Stimulated activated naive CD8-positive, alpha-beta T cell treated with anti-CD3 and anti-CD28 coated beads, Interleukin-15, Interleukin-2, amounts not matched to agents 100 ng/mL and 50 ng/mL, for 24 hours (primary cell): ENCODE results near the gene SLTM.

Experiments used
- H3K27ac Mint-ChIP-seq: one replicate; pipeline ENCODE4 v1.8.0; 2021; ENCODE audit warnings: mild to moderate bottlenecking, mixed read lengths
- H3K27me3 Mint-ChIP-seq: one replicate; pipeline ENCODE4 v1.8.0; 2021; ENCODE audit warnings: mixed read lengths
- H3K36me3 Mint-ChIP-seq: one replicate; pipeline ENCODE4 v1.8.0; 2021; ENCODE audit warnings: low read depth, mixed read lengths
- H3K4me1 Mint-ChIP-seq: one replicate; pipeline ENCODE4 v1.8.0; 2021; ENCODE audit warnings: low read depth, mixed read lengths
- H3K4me3 Mint-ChIP-seq: one replicate; pipeline ENCODE4 v1.8.0; 2021; ENCODE audit warnings: mild to moderate bottlenecking, mixed read lengths
- H3K9me3 Mint-ChIP-seq: one replicate; pipeline ENCODE4 v1.8.0; 2021; ENCODE audit warnings: mixed read lengths

Gene SLTM

GRCh38 chr15:58933281-58934113 lies at the start of gene SLTM:
Gene SLTM (minus strand): TSS chr15:58933679. CDS start chr15:58933565, 114 bp downstream.
- H3K9me3 Mint-ChIP-seq, result no peaks in the 10 kb centered on the region
- peak within 1 kb of the TSS; percentile 100 for H3K27ac Mint-ChIP-seq
- H3K4me3 Mint-ChIP-seq, result peak within 1 kb of the TSS; percentile 97
- peaks cover 13% of the 10 kb centered on the region for H3K36me3 Mint-ChIP-seq
- H3K4me1 Mint-ChIP-seq, result peaks cover 30% of the 10 kb centered on the region
- H3K27me3 Mint-ChIP-seq, result no peaks in the 10 kb centered on the region

- H3K27me3 Mint-ChIP-seq, result no peaks in the 10 kb centered on the region
- H3K4me1 Mint-ChIP-seq, result peaks cover 55% of the 10 kb centered on the region
- H3K9me3 Mint-ChIP-seq, result no peaks in the 10 kb centered on the region
- no peak overlapping the region for H3K4me3 Mint-ChIP-seq
- H3K36me3 Mint-ChIP-seq, result peaks cover 4% of the 10 kb centered on the region
- H3K27ac Mint-ChIP-seq, result no peak overlapping the region
These were observed 49.8 kb upstream of the SLTM start for GRCh38 chr15:58983261-58983660.

- Mint-ChIP-seq H3K27me3 (no peaks in the 10 kb centered on the region), H3K4me3 (peak overlapping the region; percentile 70), H3K36me3 (no peaks in the 10 kb centered on the region), H3K27ac (peak overlapping the region; percentile 88), H3K4me1 (peaks cover 47% of the 10 kb centered on the region), H3K9me3 (no peaks in the 10 kb centered on the region)
These were observed 48.5 kb upstream of the SLTM start for GRCh38 chr15:58981808-58982475.

- Mint-ChIP-seq H3K27me3 (no peaks in the 10 kb centered on the region), H3K27ac (peak overlapping the region; percentile 49), H3K36me3 (no peaks in the 10 kb centered on the region), H3K4me1 (peaks cover 49% of the 10 kb centered on the region), H3K4me3 (no peak overlapping the region), H3K9me3 (no peaks in the 10 kb centered on the region)
These were observed 47.0 kb upstream of the SLTM start for GRCh38 chr15:58980351-58980939.

- Mint-ChIP-seq H3K27ac (no peak overlapping the region), H3K4me1 (peaks cover 58% of the 10 kb centered on the region), H3K36me3 (no peaks in the 10 kb centered on the region), H3K4me3 (no peak overlapping the region), H3K27me3 (no peaks in the 10 kb centered on the region), H3K9me3 (no peaks in the 10 kb centered on the region)
These were observed 44.4 kb upstream of the SLTM start for GRCh38 chr15:58977887-58978286.

GRCh38 chr15:58967479-58967878 lies 34.0 kb upstream of the SLTM start:
- Mint-ChIP-seq H3K27me3 (no peaks in the 10 kb centered on the region), H3K9me3 (no peaks in the 10 kb centered on the region), H3K36me3 (no peaks in the 10 kb centered on the region), H3K27ac (no peak overlapping the region), H3K4me3 (no peak overlapping the region), H3K4me1 (no peaks in the 10 kb centered on the region)

GRCh38 chr15:58966698-58967097 lies 33.2 kb upstream of the SLTM start:
- H3K27me3 Mint-ChIP-seq, result no peaks in the 10 kb centered on the region
- H3K27ac Mint-ChIP-seq, result no peak overlapping the region
- H3K9me3 Mint-ChIP-seq, result no peaks in the 10 kb centered on the region
- no peak overlapping the region for H3K4me3 Mint-ChIP-seq
- no peaks in the 10 kb centered on the region for H3K36me3 Mint-ChIP-seq
- no peaks in the 10 kb centered on the region for H3K4me1 Mint-ChIP-seq

GRCh38 chr15:58962662-58963565 lies 29.4 kb upstream of the SLTM start:
- no peak overlapping the region for H3K4me3 Mint-ChIP-seq
- H3K9me3 Mint-ChIP-seq, result no peaks in the 10 kb centered on the region
- no peaks in the 10 kb centered on the region for H3K36me3 Mint-ChIP-seq
- no peak overlapping the region for H3K27ac Mint-ChIP-seq
- H3K27me3 Mint-ChIP-seq, result no peaks in the 10 kb centered on the region
- no peaks in the 10 kb centered on the region for H3K4me1 Mint-ChIP-seq

- Mint-ChIP-seq H3K9me3 (no peaks in the 10 kb centered on the region), H3K4me1 (peaks cover 5% of the 10 kb centered on the region), H3K4me3 (no peak overlapping the region), H3K27me3 (no peaks in the 10 kb centered on the region), H3K27ac (no peak overlapping the region), H3K36me3 (no peaks in the 10 kb centered on the region)
These were observed 28.7 kb upstream of the SLTM start for GRCh38 chr15:58962136-58962535.

GRCh38 chr15:58958811-58959210 lies 25.3 kb upstream of the SLTM start:
- Mint-ChIP-seq H3K4me1 (peaks cover 5% of the 10 kb centered on the region), H3K27ac (no peak overlapping the region), H3K4me3 (no peak overlapping the region), H3K36me3 (no peaks in the 10 kb centered on the region), H3K27me3 (no peaks in the 10 kb centered on the region), H3K9me3 (no peaks in the 10 kb centered on the region)

- H3K36me3 Mint-ChIP-seq, result no peaks in the 10 kb centered on the region
- peaks cover 13% of the 10 kb centered on the region for H3K4me1 Mint-ChIP-seq
- no peaks in the 10 kb centered on the region for H3K9me3 Mint-ChIP-seq
- no peak overlapping the region for H3K27ac Mint-ChIP-seq
- no peaks in the 10 kb centered on the region for H3K27me3 Mint-ChIP-seq
- H3K4me3 Mint-ChIP-seq, result no peak overlapping the region
These were observed 23.9 kb upstream of the SLTM start for GRCh38 chr15:58957101-58957973.

GRCh38 chr15:58952751-58953150 lies 19.3 kb upstream of the SLTM start:
- Mint-ChIP-seq H3K36me3 (no peaks in the 10 kb centered on the region), H3K4me3 (no peak overlapping the region), H3K27me3 (no peaks in the 10 kb centered on the region), H3K9me3 (no peaks in the 10 kb centered on the region), H3K27ac (no peak overlapping the region), H3K4me1 (peaks cover 16% of the 10 kb centered on the region)

- Mint-ChIP-seq H3K27me3 (no peaks in the 10 kb centered on the region), H3K36me3 (no peaks in the 10 kb centered on the region), H3K9me3 (no peaks in the 10 kb centered on the region), H3K27ac (no peak overlapping the region), H3K4me3 (no peak overlapping the region), H3K4me1 (peaks cover 11% of the 10 kb centered on the region)
These were observed 18.0 kb upstream of the SLTM start for GRCh38 chr15:58951388-58952007.
